GM18511 (cell line): ENCODE data around the gene FAM170A.
A peak's percentile ranks its signal among the peaks of the same experiment; 100 is the strongest.

Source experiments
- ATAC-seq: cut with Tn5 transposase; IDR thresholded peaks from one replicate; pipeline ENCODE4 v1.9.1; 2021; ENCODE audit warnings: mild to moderate bottlenecking, moderate library complexity; ENCODE audit not compliant: unreplicated experiment

Gene FAM170A, protein sequence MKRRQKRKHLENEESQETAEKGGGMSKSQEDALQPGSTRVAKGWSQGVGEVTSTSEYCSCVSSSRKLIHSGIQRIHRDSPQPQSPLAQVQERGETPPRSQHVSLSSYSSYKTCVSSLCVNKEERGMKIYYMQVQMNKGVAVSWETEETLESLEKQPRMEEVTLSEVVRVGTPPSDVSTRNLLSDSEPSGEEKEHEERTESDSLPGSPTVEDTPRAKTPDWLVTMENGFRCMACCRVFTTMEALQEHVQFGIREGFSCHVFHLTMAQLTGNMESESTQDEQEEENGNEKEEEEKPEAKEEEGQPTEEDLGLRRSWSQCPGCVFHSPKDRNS

DNA sequence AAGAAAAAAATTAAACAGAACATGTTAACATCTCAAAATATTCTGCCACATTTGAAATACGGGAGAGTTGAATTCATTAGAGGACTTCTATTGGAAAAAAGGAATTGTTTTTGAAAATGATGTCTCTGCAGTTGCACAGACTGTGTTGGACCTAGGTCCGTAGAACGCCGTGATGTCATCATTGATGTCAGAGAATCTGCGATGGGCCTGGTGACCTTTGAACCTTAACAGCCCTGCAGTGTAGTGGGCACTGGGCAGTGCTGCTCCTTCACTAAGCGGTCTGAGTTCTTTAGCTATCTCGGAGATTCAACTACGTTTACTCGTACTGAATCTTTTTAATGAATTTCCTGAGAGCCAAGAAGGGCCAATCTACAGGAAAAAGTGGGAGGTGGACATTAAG lies at the start of gene FAM170A:
TSS of gene FAM170A (plus strand) at position 220 of the 400 bp plus-strand sequence. CDS start 211 bp downstream, outside the sequence.
- no peak for ATAC-seq

DNA sequence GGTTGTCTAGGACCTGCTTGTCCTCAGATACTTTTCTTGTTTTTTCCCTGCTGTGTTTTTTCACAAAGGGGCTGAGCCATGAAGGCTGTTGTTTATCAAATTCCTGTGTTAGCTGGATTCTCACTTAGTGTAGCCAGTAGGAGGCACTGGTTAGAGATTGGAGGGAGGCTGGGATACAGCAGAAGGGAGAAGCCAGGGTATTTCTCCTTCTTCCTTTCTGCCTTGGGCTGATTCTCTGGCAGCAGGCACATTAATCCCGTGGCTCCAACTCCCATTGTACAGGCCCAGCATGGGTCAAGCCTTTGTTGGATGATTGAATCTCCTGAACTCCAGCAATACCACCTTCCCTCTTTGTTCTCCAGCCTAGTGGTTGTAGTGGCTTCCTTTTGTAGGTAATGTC lies 46.4 kb upstream of the FAM170A start:
- ATAC-seq: no peak

DNA sequence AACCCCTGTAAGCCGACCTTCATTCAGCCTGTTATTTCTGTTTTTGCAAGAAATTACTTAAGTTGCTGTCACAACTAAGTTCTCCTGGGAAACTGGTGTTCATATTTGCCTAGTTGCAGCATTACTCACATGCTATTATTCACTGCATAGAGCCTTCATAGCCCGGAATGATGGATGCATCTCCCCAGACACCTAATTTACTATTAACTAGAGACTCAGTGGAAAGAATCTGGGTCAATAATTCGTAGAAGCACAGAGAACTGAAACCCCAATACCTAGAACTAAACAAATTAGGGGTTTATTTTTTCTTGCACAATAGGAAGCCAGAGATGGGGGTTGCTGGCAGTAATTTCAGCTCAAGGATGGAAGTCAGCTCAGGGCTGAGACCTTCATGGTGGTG lies 45.7 kb upstream of the FAM170A start:
- ATAC-seq: peak; percentile 91

DNA sequence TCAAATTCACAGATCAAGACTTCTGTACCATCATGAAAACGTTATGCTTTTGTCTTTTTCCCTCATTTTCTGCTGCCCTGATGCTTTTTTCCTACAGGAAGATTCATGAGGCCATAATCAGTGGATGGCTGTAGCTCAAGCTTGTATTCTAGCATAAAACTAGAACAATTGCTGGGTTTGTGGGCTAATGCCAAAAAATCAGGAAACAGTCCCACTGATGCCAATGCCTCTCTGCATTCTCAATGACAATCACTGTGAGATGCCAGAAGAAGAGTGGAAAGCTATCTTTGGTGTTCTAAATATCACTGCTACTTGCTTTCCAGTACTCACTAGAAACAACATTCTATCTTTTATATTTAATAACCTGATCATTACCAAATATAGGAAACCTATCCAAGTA lies 33.3 kb upstream of the FAM170A start:
- no peak for ATAC-seq

GRCh38 chr5:119597728-119598298 lies 31.5 kb upstream of the FAM170A start:
- peak; percentile 64 for ATAC-seq

DNA sequence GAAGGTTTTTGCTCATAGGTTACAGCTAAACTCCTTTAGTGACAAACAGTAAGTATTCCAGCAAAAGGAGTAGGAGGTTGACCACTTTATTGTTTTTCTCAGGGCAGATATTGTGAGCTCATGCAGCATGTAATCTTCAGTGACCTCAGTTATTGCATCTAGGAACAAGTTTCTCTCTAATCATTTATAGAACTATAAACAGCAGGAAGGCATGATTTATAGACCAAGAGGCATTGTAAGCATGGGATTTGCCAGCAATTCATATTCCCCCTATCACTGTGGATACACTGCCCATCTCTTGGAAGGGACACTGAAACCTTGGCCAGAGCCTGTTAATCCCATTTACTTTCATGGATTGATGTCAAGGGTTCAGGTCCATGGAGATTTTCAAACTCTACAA lies 15.4 kb upstream of the FAM170A start:
- ATAC-seq: no peak

DNA sequence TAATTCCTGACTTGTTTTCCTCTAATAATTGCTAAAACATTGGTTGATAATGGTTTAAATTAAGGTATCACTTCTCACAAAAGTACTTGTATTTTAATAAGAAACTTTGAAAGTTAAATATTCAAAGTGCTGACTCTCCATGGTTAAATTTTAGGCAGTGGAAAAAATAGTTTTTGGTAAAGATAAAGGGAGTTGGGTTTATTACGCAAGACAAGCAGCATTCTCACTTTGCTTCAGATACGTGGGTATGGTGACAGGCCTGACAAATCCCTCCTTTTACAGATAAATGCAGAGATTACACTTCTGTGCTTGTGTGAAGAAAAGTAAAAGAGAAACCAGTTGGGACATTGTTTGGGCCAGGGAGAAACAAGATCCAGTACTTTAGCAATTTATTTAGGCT lies 14.5 kb upstream of the FAM170A start:
- ATAC-seq: no peak

DNA sequence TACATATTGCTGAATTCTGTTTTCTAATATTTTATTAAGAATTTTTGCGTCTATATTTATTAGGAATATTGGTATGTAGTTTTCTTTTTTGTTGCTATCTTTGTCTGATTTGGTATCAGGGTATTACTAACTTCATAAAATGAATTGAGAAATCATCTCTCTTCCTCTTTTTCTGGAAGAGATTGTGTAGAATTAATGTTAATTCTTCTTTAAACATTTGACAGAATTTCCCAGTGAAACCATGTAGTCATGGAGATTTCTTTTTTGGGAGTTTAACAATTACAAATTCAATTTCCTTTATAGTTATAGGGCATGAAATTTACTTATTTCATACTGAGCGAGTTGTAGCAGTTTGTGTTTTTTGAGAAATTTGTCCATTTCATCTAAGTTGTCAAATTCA lies 3.3 kb upstream of the FAM170A start:
- no peak for ATAC-seq

DNA sequence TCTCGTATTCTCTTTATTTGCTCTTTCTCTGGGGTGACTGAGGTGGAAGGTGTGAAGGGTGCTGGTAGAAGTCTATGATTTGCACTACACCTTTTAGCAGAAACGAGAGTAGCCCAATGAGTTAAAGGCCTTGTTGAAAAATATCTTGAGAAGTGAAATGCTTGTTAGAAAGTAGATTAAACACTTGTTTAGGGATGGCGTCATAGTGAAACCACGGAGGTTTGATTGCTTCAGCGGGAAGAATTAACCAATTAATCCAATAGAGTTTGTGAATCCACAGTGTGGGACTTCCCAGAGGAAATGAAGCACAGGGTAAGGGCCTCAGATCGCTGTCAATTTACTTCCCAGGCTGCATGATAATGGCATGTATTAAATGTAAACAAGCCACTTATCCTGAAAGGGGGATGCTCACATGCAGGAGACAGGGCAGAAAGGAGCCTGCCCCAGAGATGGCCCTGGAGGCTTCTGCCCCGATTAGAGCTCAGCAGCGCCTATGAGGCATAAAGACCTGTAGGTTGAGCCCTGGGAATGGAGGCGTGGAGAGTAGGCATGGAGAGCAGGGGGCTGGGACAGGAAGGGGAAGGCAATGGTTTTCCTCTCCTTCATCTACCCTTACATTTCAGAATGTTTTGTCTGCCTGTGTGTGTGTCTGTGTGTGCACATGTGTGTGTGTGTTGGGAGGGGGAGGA lies 1.5 kb downstream of the FAM170A start:
- no peak for ATAC-seq

- no peak for ATAC-seq
Measured at GRCh38 chr5:119631660-119632059, 2.3 kb downstream of the FAM170A start.

DNA sequence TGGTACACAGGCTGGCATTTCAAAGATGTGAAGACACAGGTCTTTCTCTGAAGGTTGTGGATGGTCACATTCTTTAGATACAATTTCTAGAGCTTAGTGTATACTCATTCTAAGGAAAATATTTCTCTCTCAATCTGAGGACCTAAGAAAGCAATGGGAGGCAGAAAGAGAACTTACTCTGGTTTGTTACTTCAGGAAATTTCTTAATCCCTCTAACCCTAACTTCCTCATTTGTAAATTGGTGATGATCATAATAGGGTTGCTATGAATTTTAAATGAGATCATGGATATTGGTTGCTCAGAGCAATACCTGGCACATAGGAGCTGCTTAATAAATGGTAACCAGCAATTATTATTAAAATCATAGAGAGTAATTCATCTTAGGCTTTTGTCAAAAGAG lies 22.1 kb downstream of the FAM170A start:
- ATAC-seq: no peak

- ATAC-seq: no peak
Measured at GRCh38 chr5:119655061-119655460, 25.7 kb downstream of the FAM170A start.

DNA sequence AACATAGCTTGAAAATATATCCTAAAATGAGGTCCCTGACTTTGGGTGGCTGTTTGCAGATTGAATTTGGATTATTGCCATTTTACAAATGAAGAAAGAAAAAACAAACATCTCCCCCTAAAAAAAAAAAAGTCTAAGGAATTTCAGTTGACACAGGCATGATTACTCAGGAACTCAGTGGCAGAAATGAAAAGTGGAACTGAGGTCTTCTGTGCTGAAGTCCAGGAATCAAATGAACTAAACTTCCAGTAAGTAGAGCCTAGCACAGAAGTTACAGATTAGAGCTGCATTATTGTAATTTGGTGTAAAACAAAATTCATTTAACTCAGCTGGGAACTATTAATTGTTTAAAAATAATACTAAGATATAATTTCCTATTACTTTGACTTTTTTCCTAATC lies 26.7 kb downstream of the FAM170A start:
- ATAC-seq: no peak

- ATAC-seq: no peak
Measured at GRCh38 chr5:119666542-119666941, 37.2 kb downstream of the FAM170A start.

GRCh38 chr5:119678351-119679028 lies 49.1 kb downstream of the FAM170A start:
- no peak for ATAC-seq

- no peak for ATAC-seq
Measured at GRCh38 chr5:119680080-119680479, 50.7 kb downstream of the FAM170A start.

DNA sequence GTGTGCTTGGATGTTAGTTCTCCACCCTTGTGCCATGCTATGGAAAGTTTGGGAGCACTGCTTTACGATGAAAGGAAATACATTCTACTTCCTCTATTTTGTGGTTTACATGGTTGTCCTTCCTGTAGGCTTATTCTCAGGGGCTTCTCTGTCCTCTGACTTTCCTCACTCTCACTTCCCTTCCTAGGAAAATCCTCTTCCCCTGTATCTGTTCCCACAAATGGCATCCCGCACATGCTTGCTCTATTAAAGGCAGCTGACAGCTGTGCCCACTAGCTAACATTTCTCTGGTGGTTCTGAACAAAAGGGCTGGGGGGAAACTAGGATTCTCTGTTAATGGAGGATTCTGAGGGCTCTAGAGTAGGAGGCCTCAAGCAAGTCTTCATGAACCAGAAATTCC lies 52.4 kb downstream of the FAM170A start:
- no peak for ATAC-seq

DNA sequence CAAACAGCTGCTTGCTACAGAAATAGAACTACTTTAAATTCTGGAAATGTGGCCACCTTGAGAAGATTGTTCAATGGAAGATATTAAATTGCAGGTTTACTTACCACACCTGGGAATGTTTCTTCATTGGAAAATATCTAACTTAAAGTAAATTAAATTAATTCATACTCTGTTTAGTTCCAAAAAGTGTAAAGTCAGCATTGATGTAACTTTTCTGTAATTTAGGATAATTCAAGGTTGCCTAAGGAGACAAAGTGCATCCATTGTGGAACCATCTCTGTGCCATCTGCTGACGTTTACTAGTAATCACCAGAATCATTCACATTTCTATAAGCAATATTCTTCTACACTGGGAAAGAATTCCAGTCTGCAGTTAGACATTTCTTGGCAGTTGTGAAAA lies 53.0 kb downstream of the FAM170A start:
- ATAC-seq: no peak
